SK-N-SH (cell line): Measurements from ENCODE around the gene CASP8. TPM values are rescaled to one million over a fixed set of nuclear protein-coding genes. Genes with fewer than 3 reads are reported as not detected.

Source experiments
- CTCF ChIA-PET: fragments of 300-600, 350-600 bp; formaldehyde crosslinking; extraction: SDS; loops from one replicate; lab custom pipeline; 2021; lab: Yijun Ruan, JAX
- POLR2A ChIA-PET: fragments of 350-600 bp; sonication (Branson Sonifier 250); formaldehyde crosslinking; extraction: SDS; loops from one replicate; lab custom pipeline; 2020; ENCODE audit warnings: antibody characterized with exemption, inconsistent platforms; lab: Yijun Ruan, JAX
- DNase-seq: peaks from one replicate; pipeline ENCODE4 v3.0.0; 2012
- H2AFZ ChIP-seq: fragments of 200-600 bp; sonication (generic); 2 replicates; pipeline ENCODE4 v1.8.1; 2016; ENCODE audit warnings: antibody characterized with exemption, mild to moderate bottlenecking, low read depth
- H3F3A ChIP-seq: fragments of 200-600 bp; sonication (generic); replicated peaks from 2 replicates; pipeline ENCODE3; 2016; ENCODE audit warnings: antibody characterized with exemption, mild to moderate bottlenecking; ENCODE audit not compliant: insufficient read depth
- H3K27ac ChIP-seq, 2 experiments: fragments of 200-500 bp in 1 of 2; fragments of 200-600 bp in 1 of 2; sonication (Bioruptor generic) in 1 of 2; sonication (generic), shearing (Covaris generic) in 1 of 2; 2 replicates each; pipeline versions ENCODE4 v1.5.1 to v1.6.1; 2014 to 2016; ENCODE audit warnings: low read depth in 2 of 2, inconsistent platforms in 1 of 2, low read length in 1 of 2, mild to moderate bottlenecking in 1 of 2, mixed read lengths in 1 of 2
- H3K27me3 ChIP-seq: fragments of 200-600 bp; sonication (generic), shearing (Covaris generic); 2 replicates; pipeline ENCODE4 v1.6.1; 2016; ENCODE audit warnings: mixed run types; ENCODE audit not compliant: insufficient read depth
- H3K36me3 ChIP-seq, 2 experiments: fragments of 200-500 bp in 1 of 2; fragments of 200-600 bp in 1 of 2; sonication (Bioruptor generic) in 1 of 2; sonication (generic) in 1 of 2; replicated peaks in 1 of 2; 2 replicates each; pipeline versions ENCODE3 to v1.5.1; 2014 to 2016; ENCODE audit warnings: low read length in 1 of 2, mild to moderate bottlenecking in 1 of 2; ENCODE audit not compliant: insufficient read depth in 2 of 2, control insufficient read depth in 1 of 2
- H3K4me1 ChIP-seq, 2 experiments: fragments of 200-500 bp in 1 of 2; fragments of 200-600 bp in 1 of 2; sonication (Bioruptor generic) in 1 of 2; sonication (generic), shearing (Covaris generic) in 1 of 2; 2 replicates each; pipeline versions ENCODE4 v1.5.1 to v1.6.1; 2014 to 2016; ENCODE audit warnings: low read depth in 1 of 2, low read length in 1 of 2, mixed run types in 1 of 2; ENCODE audit not compliant: insufficient read depth in 2 of 2, control insufficient read depth in 1 of 2
- H3K4me2 ChIP-seq: fragments of 200-600 bp; sonication (generic), shearing (Covaris generic); 2 replicates; pipeline ENCODE4 v1.6.1; 2017; ENCODE audit warnings: mixed run types
- H3K4me3 ChIP-seq, 2 experiments: fragments of 200-500 bp in 1 of 2; fragments of 200-600 bp in 1 of 2; sonication (Bioruptor generic) in 1 of 2; sonication (generic), shearing (Covaris generic) in 1 of 2; 2 replicates each; pipeline versions ENCODE4 v1.5.1 to v1.8.1; 2014 to 2016; ENCODE audit warnings: low read depth in 2 of 2, inconsistent platforms in 1 of 2, low read length in 1 of 2, mild to moderate bottlenecking in 1 of 2, mixed read lengths in 1 of 2, moderate library complexity in 1 of 2
- H3K79me2 ChIP-seq: fragments of 200-600 bp; sonication (generic); 2 replicates; pipeline ENCODE4 v1.8.1; 2017; ENCODE audit warnings: mild to moderate bottlenecking; ENCODE audit not compliant: insufficient read depth
- H3K9ac ChIP-seq: fragments of 200-600 bp; sonication (generic); 2 replicates; pipeline ENCODE4 v1.6.1; 2017; ENCODE audit warnings: mixed run types
- H3K9me2 ChIP-seq: fragments of 200-600 bp; sonication (generic); 2 replicates; pipeline ENCODE4 v1.6.1; 2017; ENCODE audit warnings: mixed run types
- H3K9me3 ChIP-seq: fragments of 200-600 bp; sonication (generic); 2 replicates; pipeline ENCODE4 v1.6.1; 2017; ENCODE audit warnings: mixed run types, mild to moderate bottlenecking, moderate library complexity
- H4K20me1 ChIP-seq: fragments of 200-600 bp; sonication (generic); 2 replicates; pipeline ENCODE4 v1.6.1; 2017; ENCODE audit warnings: mild to moderate bottlenecking, mixed run types; ENCODE audit not compliant: insufficient read depth
- CHD2 ChIP-seq: fragments of 150-350 bp; IDR thresholded peaks from 2 replicates; pipeline ENCODE4 v1.6.1; 2018; ENCODE audit warnings: low read length; ENCODE audit not compliant: partially characterized antibody
- CTCF ChIP-seq: fragments of 200-600 bp; sonication (generic); IDR thresholded peaks from 2 replicates; pipeline ENCODE4 v1.6.1; 2017; ENCODE audit warnings: antibody characterized with exemption, mild to moderate bottlenecking, moderate library complexity
- EP300 ChIP-seq, 2 experiments: IDR thresholded peaks; 2 replicates each; pipeline versions ENCODE4 v1.4.0 to v1.6.1; 2012; ENCODE audit warnings: borderline replicate concordance in 1 of 2, low read depth in 1 of 2, low read length in 1 of 2
- FOSL2 ChIP-seq: IDR thresholded peaks from 2 replicates; pipeline ENCODE4 v1.4.0; 2012; ENCODE audit warnings: low read depth, mild to moderate bottlenecking, moderate library complexity, borderline replicate concordance
- FOXJ3 ChIP-seq: sonication (generic); formaldehyde crosslinking; IDR thresholded peaks from 2 replicates; pipeline ENCODE4 v1.5.1; 2020; ENCODE audit warnings: mild to moderate bottlenecking, missing genetic modification reagents
- FOXM1 ChIP-seq: IDR thresholded peaks from 2 replicates; pipeline ENCODE4 v1.4.0; 2012; ENCODE audit warnings: low read depth, mild to moderate bottlenecking
- GABPA ChIP-seq: IDR thresholded peaks from 2 replicates; pipeline ENCODE4 v1.4.0; 2012; ENCODE audit warnings: low read depth, mild to moderate bottlenecking
- MEF2A ChIP-seq: IDR thresholded peaks from 2 replicates; pipeline ENCODE4 v1.4.0; 2012; ENCODE audit warnings: low read depth, borderline replicate concordance
- NFIC ChIP-seq: IDR thresholded peaks from 2 replicates; pipeline ENCODE4 v1.4.0; 2012; ENCODE audit warnings: borderline replicate concordance
- POLR2AphosphoS5 ChIP-seq: IDR thresholded peaks from 2 replicates; pipeline ENCODE4 v1.6.1; 2012; ENCODE audit warnings: low read depth, low read length
- RAD21 ChIP-seq: IDR thresholded peaks from 2 replicates; pipeline ENCODE4 v1.6.1; 2012; ENCODE audit warnings: mild to moderate bottlenecking, low read length
- REST ChIP-seq: IDR thresholded peaks from 2 replicates; pipeline ENCODE4 v1.6.1; 2012; ENCODE audit warnings: mild to moderate bottlenecking, low read depth, low read length, moderate library complexity
- RXRA ChIP-seq: IDR thresholded peaks from 2 replicates; pipeline ENCODE4 v1.4.0; 2012; ENCODE audit warnings: low read depth, mild to moderate bottlenecking, borderline replicate concordance
- SIN3A ChIP-seq: IDR thresholded peaks from 2 replicates; pipeline ENCODE4 v1.6.1; 2012; ENCODE audit warnings: low read depth, mild to moderate bottlenecking, low read length, moderate library complexity, borderline replicate concordance
- TCF12 ChIP-seq: IDR thresholded peaks from 2 replicates; pipeline ENCODE4 v1.4.0; 2012
- YY1 ChIP-seq: IDR thresholded peaks from 2 replicates; pipeline ENCODE4 v1.4.0; 2012; ENCODE audit warnings: low read depth, mild to moderate bottlenecking
- ZBTB33 ChIP-seq: IDR thresholded peaks from 2 replicates; pipeline ENCODE4 v1.4.0; 2012; ENCODE audit warnings: low read depth, borderline replicate concordance
- WGBS: methylation state at CpG from one replicate; pipeline ENCODE4 v1.1.6; 2017; ENCODE audit warnings: low lambda C conversion rate; 5-methylcytosine and 5-hydroxymethylcytosine counted together
- polyA plus RNA-seq, 3 experiments: library from polyadenylated mRNA; depleted of rRNA; stranded (reverse); fragments of >200 nt; gene quantifications; 2 replicates each; pipeline ENCODE4 v1.2.3, GENCODE V29; 2012

Gene CASP8
- polyA plus RNA-seq, 1 of the 3 experiments (the other 2 are of a cell fraction), result 13.1 TPM

- no peaks in the 10 kb centered on the region for H3K4me1 ChIP-seq
- WGBS, result 66% methylated on average over 5 of the region's 5 CpGs
- POLR2A ChIA-PET, result no interaction called here
Measured at GRCh38 chr2:201313362-201313761, 53.0 kb downstream of the CASP8 start.

More at GRCh38 chr2:201313362-201313761, 53.0 kb downstream of the CASP8 start:
- H3K27ac ChIP-seq, result no peak overlapping the region
- no peak overlapping the region for H2AFZ ChIP-seq
- CTCF ChIA-PET, result no interaction called here
- no peaks in the 10 kb centered on the region for H3K9me3 ChIP-seq
- H3K9me2 ChIP-seq, result no peaks in the 10 kb centered on the region
- H3K27me3 ChIP-seq, result no peaks in the 10 kb centered on the region
- no peak for DNase-seq
- H3K36me3 ChIP-seq, result peaks cover 0 to 4% of the 10 kb centered on the region in 2 experiments
- H3K9ac ChIP-seq, result no peak overlapping the region
- H3K4me3 ChIP-seq, result no peak overlapping the region
- no peak for TF ChIP-seq GABPA
- TF ChIP-seq SIN3A, result no peak
- no peak for TF ChIP-seq YY1
- no peak for TF ChIP-seq POLR2AphosphoS5
- no peak for TF ChIP-seq CHD2
- TF ChIP-seq RXRA, result no peak
- no peak for TF ChIP-seq EP300 (IDR thresholded peaks at IDR 0.05; ENCODE audit: borderline replicate concordance in 1 of 2, low read depth in 1 of 2, low read length in 1 of 2)
- TF ChIP-seq RAD21, result no peak
- TF ChIP-seq FOXJ3 (CRISPR knock-in tag), result no peak
- TF ChIP-seq CTCF, result no peak
- no peak for TF ChIP-seq FOXM1
- no peak for TF ChIP-seq TCF12
- no peak for TF ChIP-seq NFIC
- TF ChIP-seq FOSL2, result no peak
- TF ChIP-seq REST, result no peak
- no peak for TF ChIP-seq ZBTB33
- no peak for TF ChIP-seq MEF2A
- H3K79me2 ChIP-seq, result no peaks in the 10 kb centered on the region
- no peaks in the 10 kb centered on the region for H3F3A ChIP-seq
- H3K4me2 ChIP-seq, result no peak overlapping the region
- H4K20me1 ChIP-seq, result no peaks in the 10 kb centered on the region
